HEK293 (cell line): ENCODE measurements around the gene RIPK4.
A peak's percentile ranks its signal among the peaks of the same experiment; 100 is the strongest.

Experiments used
- CTCF ChIA-PET: fragments of 350-600 bp; formaldehyde crosslinking; extraction: SDS; loops from one replicate; lab custom pipeline; 2021; ENCODE audit warnings: antibody characterized with exemption; lab: Yijun Ruan, JAX
- POLR2A ChIA-PET: fragments of 300-600 bp; formaldehyde crosslinking; extraction: SDS; loops from one replicate; lab custom pipeline; 2020; ENCODE audit warnings: antibody characterized with exemption, inconsistent platforms; lab: Yijun Ruan, JAX
- H3K27ac ChIP-seq: fragments of 200-500 bp; sonication (Bioruptor generic); 2 replicates; pipeline ENCODE4 v1.5.1; 2014; ENCODE audit warnings: low read depth, low read length, control low read depth, inconsistent platforms; ENCODE audit errors: extremely low read depth
- H3K36me3 ChIP-seq, 2 experiments: fragments of 200-500 bp in 1 of 2; sonication (Bioruptor generic) in 1 of 2; 1 replicate in 1 of 2; 2 replicates in 1 of 2; pipeline ENCODE4 v1.5.1; 2014 to 2017; ENCODE audit warnings: inconsistent platforms in 2 of 2, low read length in 2 of 2; ENCODE audit not compliant: control insufficient read depth in 2 of 2, insufficient read depth in 1 of 2
- H3K4me1 ChIP-seq: fragments of 200-500 bp; sonication (Bioruptor generic); 2 replicates; pipeline ENCODE4 v1.5.1; 2014; ENCODE audit warnings: mild to moderate bottlenecking, low read length, inconsistent platforms; ENCODE audit not compliant: control insufficient read depth, insufficient read depth
- H3K4me3 ChIP-seq: 2 replicates; pipeline ENCODE4 v1.5.1; 2011; ENCODE audit warnings: low read depth, mild to moderate bottlenecking, control low read depth, low read length, moderate library complexity
- H3K9me3 ChIP-seq: fragments of 200-500 bp; sonication (Bioruptor generic); 2 replicates; pipeline ENCODE4 v1.5.1; 2014; ENCODE audit warnings: low read depth, low read length, inconsistent platforms; ENCODE audit not compliant: control insufficient read depth, insufficient read depth
- GLIS1 ChIP-seq: fragments of 450-650 bp; formaldehyde crosslinking; IDR thresholded peaks from 2 replicates; pipeline ENCODE4 v1.5.1; 2016; ENCODE audit warnings: missing biosample characterization, missing genetic modification characterization
- HOXA7 ChIP-seq: sonication (generic); formaldehyde crosslinking; IDR thresholded peaks from 2 replicates; pipeline ENCODE4 v1.8.1; 2022; ENCODE audit warnings: missing genetic modification reagents, borderline replicate concordance
- IKZF3 ChIP-seq: fragments of 450-650 bp; IDR thresholded peaks from 2 replicates; pipeline ENCODE4 v1.5.0; 2018; ENCODE audit warnings: missing biosample characterization, mild to moderate bottlenecking, missing genetic modification characterization, moderate library complexity
- INSM2 ChIP-seq: fragments of 450-650 bp; formaldehyde crosslinking; IDR thresholded peaks from 2 replicates; pipeline ENCODE4 v1.5.1; 2016; ENCODE audit warnings: missing biosample characterization, missing genetic modification characterization
- KLF16 ChIP-seq: fragments of 450-650 bp; formaldehyde crosslinking; IDR thresholded peaks from 2 replicates; pipeline ENCODE4 v1.5.1; 2017; ENCODE audit warnings: missing biosample characterization, missing genetic modification characterization
- OSR2 ChIP-seq: fragments of 450-650 bp; formaldehyde crosslinking; IDR thresholded peaks from 2 replicates; pipeline ENCODE4 v1.5.1; 2016; ENCODE audit warnings: missing biosample characterization, missing genetic modification characterization
- SP7 ChIP-seq: fragments of 450-650 bp; formaldehyde crosslinking; IDR thresholded peaks from 2 replicates; pipeline ENCODE4 v1.5.1; 2016; ENCODE audit warnings: missing biosample characterization, missing genetic modification characterization
- ZBTB1 ChIP-seq: fragments of 450-650 bp; formaldehyde crosslinking; IDR thresholded peaks from 2 replicates; pipeline ENCODE4 v1.5.1; 2016; ENCODE audit warnings: missing biosample characterization, missing genetic modification characterization
- ZBTB17 ChIP-seq: fragments of 450-650 bp; formaldehyde crosslinking; IDR thresholded peaks from 2 replicates; pipeline ENCODE4 v1.5.1; 2016; ENCODE audit warnings: missing biosample characterization, missing genetic modification characterization
- ZBTB8A ChIP-seq: fragments of 450-650 bp; formaldehyde crosslinking; IDR thresholded peaks from 2 replicates; pipeline ENCODE4 v1.5.1; 2016; ENCODE audit warnings: missing biosample characterization, missing genetic modification characterization
- ZEB2 ChIP-seq: fragments of 450-650 bp; formaldehyde crosslinking; IDR thresholded peaks from 2 replicates; pipeline ENCODE4 v1.5.1; 2016; ENCODE audit warnings: missing biosample characterization, missing genetic modification characterization
- ZFP3 ChIP-seq: fragments of 450-650 bp; formaldehyde crosslinking; IDR thresholded peaks from 2 replicates; pipeline ENCODE4 v1.5.1; 2016; ENCODE audit warnings: low read depth, missing biosample characterization, missing genetic modification characterization
- ZFP37 ChIP-seq: fragments of 450-650 bp; formaldehyde crosslinking; IDR thresholded peaks from 2 replicates; pipeline ENCODE4 v1.5.1; 2016; ENCODE audit warnings: missing biosample characterization, missing genetic modification characterization
- ZIC2 ChIP-seq: fragments of 450-650 bp; formaldehyde crosslinking; IDR thresholded peaks from 2 replicates; pipeline ENCODE4 v1.5.1; 2016; ENCODE audit warnings: missing biosample characterization, missing genetic modification characterization
- ZNF10 ChIP-seq: fragments of 450-650 bp; formaldehyde crosslinking; IDR thresholded peaks from 2 replicates; pipeline ENCODE4 v1.5.1; 2017; ENCODE audit warnings: missing biosample characterization, missing genetic modification characterization
- ZNF121 ChIP-seq: fragments of 450-650 bp; formaldehyde crosslinking; IDR thresholded peaks from 2 replicates; pipeline ENCODE4 v1.5.1; 2016; ENCODE audit warnings: missing biosample characterization, missing genetic modification characterization
- ZNF175 ChIP-seq: fragments of 450-650 bp; formaldehyde crosslinking; IDR thresholded peaks from 2 replicates; pipeline ENCODE4 v1.5.1; 2016; ENCODE audit warnings: missing biosample characterization, missing genetic modification characterization
- ZNF202 ChIP-seq: fragments of 450-650 bp; formaldehyde crosslinking; IDR thresholded peaks from 2 replicates; pipeline ENCODE4 v1.5.1; 2016; ENCODE audit warnings: missing biosample characterization, missing genetic modification characterization, borderline replicate concordance
- ZNF24 ChIP-seq: fragments of 450-650 bp; formaldehyde crosslinking; IDR thresholded peaks from 2 replicates; pipeline ENCODE4 v1.5.1; 2016; ENCODE audit warnings: missing biosample characterization, missing genetic modification characterization
- ZNF501 ChIP-seq: fragments of 450-650 bp; formaldehyde crosslinking; IDR thresholded peaks from 2 replicates; pipeline ENCODE4 v1.5.1; 2016; ENCODE audit warnings: missing biosample characterization, missing genetic modification characterization
- ZNF521 ChIP-seq: fragments of 450-650 bp; formaldehyde crosslinking; IDR thresholded peaks from 2 replicates; pipeline ENCODE4 v1.5.1; 2017; ENCODE audit warnings: missing biosample characterization, mild to moderate bottlenecking, missing genetic modification characterization
- TF ChIP-seq, protein P1 (sequence below): fragments of 450-650 bp; formaldehyde crosslinking; IDR thresholded peaks from 2 replicates; pipeline ENCODE4 v1.5.1; 2016; ENCODE audit warnings: missing biosample characterization, missing genetic modification characterization
- TF ChIP-seq, protein P2 (sequence below): fragments of 450-650 bp; formaldehyde crosslinking; IDR thresholded peaks from 2 replicates; pipeline ENCODE4 v1.5.1; 2016; ENCODE audit warnings: missing biosample characterization, missing genetic modification characterization
- TF ChIP-seq, protein P3 (sequence below): fragments of 450-650 bp; formaldehyde crosslinking; IDR thresholded peaks from 2 replicates; pipeline ENCODE4 v1.5.1; 2016; ENCODE audit warnings: missing biosample characterization, missing genetic modification characterization

RIPK4 gene

DNA sequence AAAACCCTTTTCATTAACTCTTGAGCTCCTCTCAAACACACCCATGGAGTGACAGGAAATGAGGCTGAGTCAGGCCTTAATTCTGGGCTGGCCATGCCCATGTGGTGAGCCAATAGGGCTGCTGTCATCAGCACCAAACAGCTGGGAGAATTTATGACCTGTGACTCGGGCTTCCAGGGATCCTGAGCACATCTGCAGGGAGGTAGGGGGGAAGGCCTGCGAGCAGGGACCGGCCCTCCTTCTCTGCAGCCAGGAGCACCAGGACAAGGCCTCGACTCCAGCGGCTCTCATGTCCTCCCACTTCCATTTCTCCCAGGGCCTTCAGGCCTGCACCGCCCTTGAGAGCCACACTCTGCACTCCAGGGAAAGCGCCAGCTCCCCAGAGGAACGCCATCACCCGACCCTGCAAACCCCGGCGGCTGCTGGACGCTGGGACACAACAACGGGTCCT lies 14.6 kb downstream of the RIPK4 start (continued):
- TF ChIP-seq SP7 (tag by site-specific recombination) (peak; percentile 92), ZNF121 (tag by site-specific recombination) (no peak), GLIS1 (tag by site-specific recombination) (no peak), ZNF10 (no peak), INSM2 (0 out of 2 replicates have a peak, but pooled peaks have one; percentile 42)

DNA sequence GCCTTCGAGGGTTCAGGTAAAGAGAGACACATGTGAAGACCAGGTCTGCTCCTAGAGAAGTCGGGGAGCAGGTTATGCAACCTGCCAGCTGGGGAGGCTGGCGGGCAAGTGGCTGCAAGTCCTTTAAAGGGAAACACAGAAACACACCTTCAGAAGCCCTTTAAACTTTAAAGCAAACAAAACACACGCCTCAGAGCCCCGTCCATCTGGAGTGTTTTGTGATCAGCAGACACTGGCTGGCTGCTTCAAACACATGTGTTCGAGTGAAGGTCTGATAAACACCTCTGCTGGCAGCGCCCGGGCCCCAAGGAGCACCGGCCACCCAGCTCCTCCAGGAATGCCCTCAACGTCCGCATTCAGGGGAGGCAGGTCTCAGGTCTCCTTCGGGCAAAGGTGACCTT lies 15.2 kb downstream of the RIPK4 start:
- POLR2A ChIA-PET, result interaction anchor here (1.6 kb wide), 1 partner anchor 9 kb away, joined by 6 read pairs; no protein-coding TSS in a partner anchor
- Histone ChIP-seq H3K27ac (no peak overlapping the region), H3K4me1 (no peaks in the 10 kb centered on the region), H3K36me3 (peaks cover 10 to 71% of the 10 kb centered on the region in 2 experiments; a peak in 1 of 3 replicates), H3K4me3 (no peak overlapping the region), H3K9me3 (no peaks in the 10 kb centered on the region)
- CTCF ChIA-PET, result interaction anchor here (1.3 to 3.0 kb wide), 2 partner anchors 135 to 139 kb away, joined by 3 to 10 read pairs; no protein-coding TSS in a partner anchor
- TF ChIP-seq OSR2 (tag by site-specific recombination) (0 out of 2 replicates have a peak, but pooled peaks have one; percentile 6), ZNF202 (tag by site-specific recombination) (no peak)

GRCh38 chr21:41750532-41751151 lies 16.2 kb downstream of the RIPK4 start:
- no peaks in the 10 kb centered on the region for H3K4me1 ChIP-seq
- CTCF ChIA-PET, result interaction anchor here (1.2 to 4.0 kb wide), 4 partner anchors 18 to 138 kb away, joined by 3 to 15 read pairs (median 7); no protein-coding TSS in a partner anchor
- TF ChIP-seq ZNF175 (tag by site-specific recombination), result no peak
- no peak for TF ChIP-seq ZFP37
- TF ChIP-seq, protein P1, sequence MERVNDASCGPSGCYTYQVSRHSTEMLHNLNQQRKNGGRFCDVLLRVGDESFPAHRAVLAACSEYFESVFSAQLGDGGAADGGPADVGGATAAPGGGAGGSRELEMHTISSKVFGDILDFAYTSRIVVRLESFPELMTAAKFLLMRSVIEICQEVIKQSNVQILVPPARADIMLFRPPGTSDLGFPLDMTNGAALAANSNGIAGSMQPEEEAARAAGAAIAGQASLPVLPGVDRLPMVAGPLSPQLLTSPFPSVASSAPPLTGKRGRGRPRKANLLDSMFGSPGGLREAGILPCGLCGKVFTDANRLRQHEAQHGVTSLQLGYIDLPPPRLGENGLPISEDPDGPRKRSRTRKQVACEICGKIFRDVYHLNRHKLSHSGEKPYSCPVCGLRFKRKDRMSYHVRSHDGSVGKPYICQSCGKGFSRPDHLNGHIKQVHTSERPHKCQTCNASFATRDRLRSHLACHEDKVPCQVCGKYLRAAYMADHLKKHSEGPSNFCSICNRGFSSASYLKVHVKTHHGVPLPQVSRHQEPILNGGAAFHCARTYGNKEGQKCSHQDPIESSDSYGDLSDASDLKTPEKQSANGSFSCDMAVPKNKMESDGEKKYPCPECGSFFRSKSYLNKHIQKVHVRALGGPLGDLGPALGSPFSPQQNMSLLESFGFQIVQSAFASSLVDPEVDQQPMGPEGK (tag by site-specific recombination), result 0 out of 2 replicates have a peak, but pooled peaks have one; percentile 31
- no peak for TF ChIP-seq ZNF501 (tag by site-specific recombination)
- 0 out of 2 replicates have a peak, but pooled peaks have one; percentile 11 for TF ChIP-seq OSR2 (tag by site-specific recombination)
- no peak for TF ChIP-seq ZNF24
- peak; percentile 33; the same call in 1 of the 2 replicates for TF ChIP-seq ZBTB17 (tag by site-specific recombination)
- peak; percentile 76 for TF ChIP-seq ZIC2 (tag by site-specific recombination)
- TF ChIP-seq KLF16 (tag by site-specific recombination), result no peak
- 0 out of 2 replicates have a peak, but pooled peaks have one; percentile 30 for TF ChIP-seq INSM2
- TF ChIP-seq ZFP3 (tag by site-specific recombination), result no peak
- peak; percentile 66 for TF ChIP-seq GLIS1 (tag by site-specific recombination)
- no peak for TF ChIP-seq IKZF3 (tag by site-specific recombination)
- no peak for TF ChIP-seq ZNF521 (tag by site-specific recombination)
- TF ChIP-seq HOXA7, result no peak
- TF ChIP-seq, protein P2, sequence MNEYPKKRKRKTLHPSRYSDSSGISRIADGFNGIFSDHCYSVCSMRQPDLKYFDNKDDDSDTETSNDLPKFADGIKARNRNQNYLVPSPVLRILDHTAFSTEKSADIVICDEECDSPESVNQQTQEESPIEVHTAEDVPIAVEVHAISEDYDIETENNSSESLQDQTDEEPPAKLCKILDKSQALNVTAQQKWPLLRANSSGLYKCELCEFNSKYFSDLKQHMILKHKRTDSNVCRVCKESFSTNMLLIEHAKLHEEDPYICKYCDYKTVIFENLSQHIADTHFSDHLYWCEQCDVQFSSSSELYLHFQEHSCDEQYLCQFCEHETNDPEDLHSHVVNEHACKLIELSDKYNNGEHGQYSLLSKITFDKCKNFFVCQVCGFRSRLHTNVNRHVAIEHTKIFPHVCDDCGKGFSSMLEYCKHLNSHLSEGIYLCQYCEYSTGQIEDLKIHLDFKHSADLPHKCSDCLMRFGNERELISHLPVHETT (tag by site-specific recombination), result 0 out of 2 replicates have a peak, but pooled peaks have one; percentile 32
- 0 out of 2 replicates have a peak, but pooled peaks have one; percentile 30 for TF ChIP-seq ZEB2 (tag by site-specific recombination)
- TF ChIP-seq ZBTB8A (tag by site-specific recombination), result peak; percentile 37; the same call in 1 of the 2 replicates
- TF ChIP-seq ZBTB1 (tag by site-specific recombination), result no peak
- TF ChIP-seq, protein P3, sequence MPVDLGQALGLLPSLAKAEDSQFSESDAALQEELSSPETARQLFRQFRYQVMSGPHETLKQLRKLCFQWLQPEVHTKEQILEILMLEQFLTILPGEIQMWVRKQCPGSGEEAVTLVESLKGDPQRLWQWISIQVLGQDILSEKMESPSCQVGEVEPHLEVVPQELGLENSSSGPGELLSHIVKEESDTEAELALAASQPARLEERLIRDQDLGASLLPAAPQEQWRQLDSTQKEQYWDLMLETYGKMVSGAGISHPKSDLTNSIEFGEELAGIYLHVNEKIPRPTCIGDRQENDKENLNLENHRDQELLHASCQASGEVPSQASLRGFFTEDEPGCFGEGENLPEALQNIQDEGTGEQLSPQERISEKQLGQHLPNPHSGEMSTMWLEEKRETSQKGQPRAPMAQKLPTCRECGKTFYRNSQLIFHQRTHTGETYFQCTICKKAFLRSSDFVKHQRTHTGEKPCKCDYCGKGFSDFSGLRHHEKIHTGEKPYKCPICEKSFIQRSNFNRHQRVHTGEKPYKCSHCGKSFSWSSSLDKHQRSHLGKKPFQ (tag by site-specific recombination), result no peak

More at GRCh38 chr21:41750532-41751151, 16.2 kb downstream of the RIPK4 start:
- no peak overlapping the region for H3K27ac ChIP-seq
- H3K4me3 ChIP-seq, result no peak overlapping the region
- H3K36me3 ChIP-seq, result peaks cover 7 to 71% of the 10 kb centered on the region in 2 experiments; a peak in 1 of 3 replicates
- POLR2A ChIA-PET, result no interaction called here
- H3K9me3 ChIP-seq, result no peaks in the 10 kb centered on the region
